Measurements from ENCODE around the gene SMCO4.
"Not testable (repeated sequence)": the region's sequence is repeated elsewhere in the genome, so short reads cannot be mapped to it uniquely, and the experiment has no call there.

SMCO4 gene

GRCh38 chr11:93543292-93543977 is at the start of gene SMCO4:
Gene SMCO4 (minus strand): TSS chr11:93543391. CDS start chr11:93479189, 64,202 bp downstream.
- DNase-seq, result peak; percentile 62 to 73

- no peak for DNase-seq
These were observed 48.2 kb upstream of the SMCO4 start for GRCh38 chr11:93591247-93591898.

GRCh38 chr11:93589347-93589746 is 46.2 kb upstream of the SMCO4 start:
- DNase-seq, result no peak

GRCh38 chr11:93587858-93588581 is 44.8 kb upstream of the SMCO4 start:
- no peak for DNase-seq

- not testable (repeated sequence) for DNase-seq
These were observed 44.2 kb upstream of the SMCO4 start for GRCh38 chr11:93587425-93587824.

- no peak for DNase-seq
These were observed 42.6 kb upstream of the SMCO4 start for GRCh38 chr11:93585758-93586157.

GRCh38 chr11:93583490-93583889 is 40.3 kb upstream of the SMCO4 start:
- DNase-seq, result no peak

- DNase-seq, result no peak
These were observed 36.1 kb upstream of the SMCO4 start for GRCh38 chr11:93579187-93579751.

GRCh38 chr11:93577286-93577685 is 34.1 kb upstream of the SMCO4 start:
- no peak for DNase-seq

- not testable (repeated sequence) for DNase-seq
These were observed 33.7 kb upstream of the SMCO4 start for GRCh38 chr11:93576870-93577269.

- no peak for DNase-seq
These were observed 31.5 kb upstream of the SMCO4 start for GRCh38 chr11:93574638-93575220.

GRCh38 chr11:93573184-93573583 is 30.0 kb upstream of the SMCO4 start:
- DNase-seq, result no peak

- no peak for DNase-seq
These were observed 29.4 kb upstream of the SMCO4 start for GRCh38 chr11:93572621-93573020.

- no peak for DNase-seq
These were observed 29.0 kb upstream of the SMCO4 start for GRCh38 chr11:93572171-93572570.

- no peak for DNase-seq
These were observed 28.4 kb upstream of the SMCO4 start for GRCh38 chr11:93571612-93572011.

- no peak for DNase-seq
These were observed 27.7 kb upstream of the SMCO4 start for GRCh38 chr11:93570759-93571413.

- DNase-seq, result no peak
These were observed 26.3 kb upstream of the SMCO4 start for GRCh38 chr11:93569496-93569895.

GRCh38 chr11:93568726-93569125 is 25.5 kb upstream of the SMCO4 start:
- no peak for DNase-seq

- DNase-seq, result peak in 1 of 2 donors; percentile 8
These were observed 24.3 kb upstream of the SMCO4 start for GRCh38 chr11:93567401-93567895.

GRCh38 chr11:93564895-93565294 is 21.7 kb upstream of the SMCO4 start:
- DNase-seq, result no peak

GRCh38 chr11:93563857-93564256 is 20.7 kb upstream of the SMCO4 start:
- no peak for DNase-seq

- DNase-seq, result no peak
These were observed 17.2 kb upstream of the SMCO4 start for GRCh38 chr11:93560199-93560932.
